Endothelial cell of umbilical vein (primary cell): Measurements from ENCODE around the gene REL. TPM values are rescaled to one million over a fixed set of nuclear protein-coding genes. Genes with fewer than 3 reads are reported as not detected.

Experiments
- BruUV-seq: library from RNA; stranded (reverse); fragments of 400-500 nt; replicated peaks from 2 replicates; lab custom pipeline; 2021; lab: Mats Ljungman, UMichigan
- CTCF ChIA-PET: fragments of 300-600, 350-600 bp; sonication (Branson Sonifier 250); formaldehyde crosslinking; loops from one replicate; lab custom pipeline; 2021; ENCODE audit warnings: antibody characterized with exemption, inconsistent platforms; lab: Charles Lee
- POLR2A ChIA-PET: fragments of 300-600, 350-600 bp; sonication (Branson Sonifier 250); formaldehyde crosslinking; loops from one replicate; lab custom pipeline; 2021; ENCODE audit warnings: antibody characterized with exemption, inconsistent platforms; lab: Charles Lee
- DNase-seq: peaks from one replicate; pipeline ENCODE4 v3.0.0-alpha.2; 2011; ENCODE audit warnings: low read depth, low spot score
- FAIRE-seq: peaks from 2 replicates; lab custom pipeline; 2011; peaks lifted over from hg19 to GRCh38; lab: Jason Lieb, UNC
- H2AFZ ChIP-seq: 2 replicates; pipeline ENCODE4 v1.6.0; 2012; ENCODE audit warnings: low read depth, low read length, control low read depth, inconsistent platforms
- H3K27ac ChIP-seq: 2 replicates; pipeline ENCODE4 v1.5.1; 2011; ENCODE audit warnings: low read depth, mild to moderate bottlenecking, control low read depth, low read length, moderate library complexity; ENCODE audit not compliant: insufficient read depth
- H3K27me3 ChIP-seq, 2 experiments: 2 replicates each; pipeline versions ENCODE4 v1.6.0 to v1.6.1; 2011; ENCODE audit warnings: low read length in 2 of 2, mixed read lengths in 1 of 2; ENCODE audit not compliant: control insufficient read depth in 2 of 2, insufficient read depth in 2 of 2
- H3K36me3 ChIP-seq, 2 experiments: 2 replicates in 1 of 2; 3 replicates in 1 of 2; pipeline ENCODE4 v1.5.1; 2011; ENCODE audit warnings: low read length in 2 of 2, mild to moderate bottlenecking in 1 of 2, moderate library complexity in 1 of 2; ENCODE audit not compliant: control insufficient read depth in 2 of 2, insufficient read depth in 2 of 2; ENCODE audit errors: extremely low read depth in 1 of 2
- H3K4me1 ChIP-seq: 3 replicates; pipeline ENCODE4 v1.5.1; 2011; ENCODE audit warnings: mild to moderate bottlenecking, low read length; ENCODE audit not compliant: control insufficient read depth, insufficient read depth; ENCODE audit errors: extremely low read depth
- H3K4me2 ChIP-seq: 2 replicates; pipeline ENCODE4 v1.6.1; 2011; ENCODE audit warnings: low read length, control low read depth, mixed read lengths; ENCODE audit not compliant: insufficient read depth
- H3K4me3 ChIP-seq, 3 experiments: fragments of 200-600 bp in 1 of 3; sonication (generic), shearing (Covaris generic) in 1 of 3; replicated peaks in 1 of 3; 2 replicates each; pipeline ENCODE4 v1.5.1; 2011 to 2016; ENCODE audit warnings: control low read depth in 3 of 3, low read length in 3 of 3, mild to moderate bottlenecking in 2 of 3, inconsistent platforms in 1 of 3, low read depth in 1 of 3, moderate library complexity in 1 of 3; ENCODE audit not compliant: insufficient read depth in 1 of 3
- H3K79me2 ChIP-seq: 2 replicates; pipeline ENCODE4 v1.6.0; 2012; ENCODE audit warnings: low read length, inconsistent platforms; ENCODE audit not compliant: control insufficient read depth, insufficient read depth
- H3K9ac ChIP-seq: replicated peaks from 2 replicates; pipeline ENCODE3; 2011; ENCODE audit warnings: low read length, control low read depth; ENCODE audit not compliant: insufficient read depth; ENCODE audit errors: extremely low read depth
- H3K9me1 ChIP-seq: replicated peaks from 3 replicates; pipeline ENCODE4 v1.6.0; 2011; ENCODE audit warnings: mild to moderate bottlenecking, low read length; ENCODE audit not compliant: control insufficient read depth, insufficient read depth; ENCODE audit errors: extremely low read depth
- H3K9me3 ChIP-seq: replicated peaks from 2 replicates; pipeline ENCODE4 v1.5.1; 2012; ENCODE audit warnings: low read length, inconsistent platforms; ENCODE audit not compliant: control insufficient read depth, insufficient read depth
- H4K20me1 ChIP-seq: replicated peaks from 2 replicates; pipeline ENCODE3; 2011; ENCODE audit warnings: mild to moderate bottlenecking, low read length; ENCODE audit not compliant: control insufficient read depth, insufficient read depth; ENCODE audit errors: extremely low read depth
- CTCF ChIP-seq, 2 donors: IDR thresholded peaks; 1 replicate in 1 of 2; 2 replicates in 1 of 2; pipeline ENCODE4 v1.5.1; 2011; ENCODE audit warnings: low read length in 2 of 2, mild to moderate bottlenecking in 2 of 2, moderate library complexity in 2 of 2, control low read depth in 1 of 2, inconsistent platforms in 1 of 2, low read depth in 1 of 2; ENCODE audit not compliant: insufficient read depth in 1 of 2; ENCODE audit errors: extremely low read depth in 1 of 2
- EZH2 ChIP-seq: IDR thresholded peaks from 2 replicates; pipeline ENCODE4 v1.6.1; 2012; ENCODE audit warnings: borderline replicate concordance, low read depth, mild to moderate bottlenecking, moderate library complexity, low read length, inconsistent platforms; ENCODE audit not compliant: severe bottlenecking
- FOS ChIP-seq: IDR thresholded peaks from 2 replicates; pipeline ENCODE4 v1.6.1; 2011; ENCODE audit warnings: mild to moderate bottlenecking, low read length, moderate library complexity, borderline replicate concordance; ENCODE audit not compliant: insufficient read depth
- GATA2 ChIP-seq: IDR thresholded peaks from 2 replicates; pipeline ENCODE4 v1.7.0; 2011; ENCODE audit warnings: low read depth, mild to moderate bottlenecking, moderate library complexity, mixed read lengths, low read length; ENCODE audit not compliant: insufficient read length, insufficient read depth
- JUN ChIP-seq: IDR thresholded peaks from 2 replicates; pipeline ENCODE4 v1.6.1; 2011; ENCODE audit warnings: borderline replicate concordance, low read depth; ENCODE audit not compliant: insufficient read length, insufficient read depth
- MAX ChIP-seq: IDR thresholded peaks from 2 replicates; pipeline ENCODE4 v1.6.1; 2011; ENCODE audit not compliant: insufficient read depth, insufficient read length
- MYC ChIP-seq: IDR thresholded peaks from one replicate; pipeline ENCODE4 v1.6.1; 2011; ENCODE audit warnings: mild to moderate bottlenecking, low read depth, low read length
- POLR2A ChIP-seq: IDR thresholded peaks from 2 replicates; pipeline ENCODE4 v1.6.1; 2012; ENCODE audit warnings: low read depth, mild to moderate bottlenecking, control low read depth, low read length
- POLR2AphosphoS5 ChIP-seq: IDR thresholded peaks from 2 replicates; pipeline ENCODE4 v1.6.1; 2012; ENCODE audit warnings: low read depth, mild to moderate bottlenecking, control low read depth, low read length, moderate library complexity; ENCODE audit not compliant: insufficient read depth
- dilution Hi-C: fragments of 300-500 bp; cut with MboI; formaldehyde crosslinking; loops from one replicate; pipeline ENCODE4 v1.15.0; 2019; ENCODE audit warnings: low sequenced_read_pairs; ENCODE audit not compliant: extremely low pct_ligation_motif_present
- intact Hi-C: fragments of 100-400 bp; cut with micrococcal nuclease; formaldehyde crosslinking; loops from one replicate; pipeline ENCODE4 v1.10.0; 2022
- polyA plus RNA-seq, 4 experiments: library from polyadenylated mRNA; depleted of rRNA in 3 of 4; stranded (reverse) in 3 of 4; unstranded in 1 of 4; fragments of >200 nt; gene quantifications; 2 replicates each; pipeline versions ENCODE4 v1.2.1 to v1.2.3, GENCODE V29; 2011 to 2012; ENCODE audit warnings: missing spikeins in 1 of 4
- total RNA-seq: library from RNA; stranded (reverse); gene quantifications from 2 replicates; pipeline ENCODE4 v1.2.3, GENCODE V29; 2021

REL gene
- total and polyA plus RNA-seq, 2 donors (not counting 3 experiments of a cell fraction or from before 2014, with no cell fraction given), result 3.5 to 12.8 TPM

- TF ChIP-seq EZH2 (no peak), MAX (no peak), POLR2AphosphoS5 (no peak), POLR2A (no peak), JUN (no peak), FOS (no peak), CTCF (IDR thresholded peaks at IDR 0.05; ENCODE audit: extremely low read depth in 1 of 2, insufficient read depth in 1 of 2, low read depth in 1 of 2, low read length in 2 of 2) (no peak), MYC (no peak), GATA2 (no peak)
- H3K4me1 ChIP-seq, result no peaks in the 10 kb centered on the region
- H3K9me3 ChIP-seq, result no peaks in the 10 kb centered on the region
- intact Hi-C loops, result no loop called here
- DNase-seq (no peak), FAIRE-seq (no peak)
- H3K79me2 ChIP-seq, result no peaks in the 10 kb centered on the region
- H3K27ac ChIP-seq, result no peak overlapping the region
- H3K36me3 ChIP-seq, result no peaks in the 10 kb centered on the region
- no peaks in the 10 kb centered on the region for H3K27me3 ChIP-seq
- BruUV-seq, result no TSS peak
- dilution Hi-C loops, result no loop called here
- no peak overlapping the region for H2AFZ ChIP-seq
- no peaks in the 10 kb centered on the region for H4K20me1 ChIP-seq
- H3K4me3 ChIP-seq, result no peak overlapping the region
- no peaks in the 10 kb centered on the region for H3K9me1 ChIP-seq
- CTCF ChIA-PET, result interaction anchor here (1.5 kb wide), 1 partner anchor 12 kb away, joined by 3 read pairs; no protein-coding TSS in a partner anchor
- POLR2A ChIA-PET, result no interaction called here
- H3K9ac ChIP-seq, result no peak overlapping the region
- H3K4me2 ChIP-seq, result no peak overlapping the region
These were observed 51.6 kb downstream of the REL start for GRCh38 chr2:60932954-60933353.
